ENCODE results near the gene KRT86.
A peak's percentile ranks its signal among the peaks of the same experiment; 100 is the strongest.
"Not testable (repeated sequence)": the region's sequence is repeated elsewhere in the genome, so short reads cannot be mapped to it uniquely, and the experiment has no call there.

The KRT86 gene

GRCh38 chr12:52271158-52271557, 3.3 kb upstream of the KRT86 start:
- DNase-seq = no peak

- DNase-seq = no peak
Measured at GRCh38 chr12:52275686-52276085, 1.2 kb downstream of the KRT86 start.

- no peak for DNase-seq
Measured at GRCh38 chr12:52277486-52278245, 3.2 kb downstream of the KRT86 start.

- DNase-seq = peak; percentile 63
Measured at GRCh38 chr12:52278575-52279421, 4.4 kb downstream of the KRT86 start.

- DNase-seq = no peak
Measured at GRCh38 chr12:52279422-52280318, 5.2 kb downstream of the KRT86 start.

- no peak for DNase-seq
Measured at GRCh38 chr12:52280319-52280795, 5.9 kb downstream of the KRT86 start.

GRCh38 chr12:52280796-52281560, 6.5 kb downstream of the KRT86 start:
- no peak for DNase-seq

- no peak for DNase-seq
Measured at GRCh38 chr12:52284562-52285171, 10.2 kb downstream of the KRT86 start.

GRCh38 chr12:52285172-52285745, 10.8 kb downstream of the KRT86 start:
- DNase-seq = no peak

- DNase-seq = no peak
Measured at GRCh38 chr12:52285851-52286530, 11.5 kb downstream of the KRT86 start.

- not testable (repeated sequence) for DNase-seq
Measured at GRCh38 chr12:52286857-52287785, 12.7 kb downstream of the KRT86 start.

- not testable (repeated sequence) for DNase-seq
Measured at GRCh38 chr12:52287816-52288805, 13.7 kb downstream of the KRT86 start.

GRCh38 chr12:52290483-52291134, 16.2 kb downstream of the KRT86 start:
- not testable (repeated sequence) for DNase-seq

- DNase-seq = no peak
Measured at GRCh38 chr12:52291267-52291935, 17.0 kb downstream of the KRT86 start, which contains the start of gene KRT81. Gene KRT81 (minus strand): TSS chr12:52291534. CDS start chr12:52291465, 69 bp downstream.

GRCh38 chr12:52293926-52294325, 19.5 kb downstream of the KRT86 start:
- no peak for DNase-seq

- no peak for DNase-seq
Measured at GRCh38 chr12:52294803-52295202, 20.4 kb downstream of the KRT86 start.

- DNase-seq = no peak
Measured at GRCh38 chr12:52295663-52296062, 21.2 kb downstream of the KRT86 start.

All from activated gamma-delta T cell treated with Interleukin-2 at 50 U/mL for 16 hours (primary cell).